ENCODE results near the gene EHBP1L1. TPM values are rescaled to one million over a fixed set of nuclear protein-coding genes. Genes with fewer than 3 reads are reported as not detected.
"Not testable (repeated sequence)": the region's sequence is repeated elsewhere in the genome, so short reads cannot be mapped to it uniquely, and the experiment has no call there.

Gene EHBP1L1
- total and polyA plus RNA-seq, 5 experiments from 2014 or later = 10.8 to 108 (median 19.8) TPM

DNA sequence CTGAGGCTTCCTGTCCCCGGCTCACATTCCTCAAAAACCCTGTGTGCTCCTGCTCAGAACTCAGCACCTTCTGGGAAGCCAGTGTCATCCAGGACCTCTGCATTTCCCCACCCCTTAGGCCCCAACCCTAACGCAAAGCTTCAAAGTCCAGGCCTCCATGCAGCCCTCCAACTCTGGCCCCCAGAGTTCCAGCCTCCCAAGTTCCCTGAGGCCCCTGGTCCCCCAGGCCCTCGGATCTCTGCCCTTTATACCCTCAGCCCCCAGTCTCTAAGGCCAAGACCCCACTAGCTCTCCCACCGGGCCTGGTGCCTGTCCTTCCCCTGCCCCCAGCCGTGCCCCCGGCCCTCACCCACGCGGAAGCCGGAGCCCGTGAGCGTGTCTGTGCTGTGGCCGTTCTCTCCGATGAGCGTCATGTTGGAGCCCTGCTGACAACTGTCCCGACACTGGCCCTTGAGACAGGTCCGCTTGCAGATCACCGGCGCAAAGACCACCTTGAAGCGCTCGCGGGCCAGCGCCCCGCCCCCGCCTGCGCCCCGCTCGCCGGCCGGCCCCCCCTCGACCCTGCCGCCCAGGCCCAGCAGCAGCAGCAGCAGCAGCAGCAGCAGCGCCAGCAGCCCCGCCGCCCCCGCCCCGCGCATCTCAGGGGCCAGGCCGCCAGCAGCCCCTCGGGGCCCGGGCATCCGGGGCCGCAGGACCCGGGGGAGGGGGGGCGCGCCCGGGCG lies 18.4 kb upstream of the EHBP1L1 start:
- H3K4me3 Mint-ChIP-seq = peak overlapping the region; percentile 82 to 95 (median 91)
- H3K4me1 Mint-ChIP-seq = peaks cover 40 to 71% (median 64%) of the 10 kb centered on the region in 4 donors
- peak overlapping the region; percentile 88 to 98 (median 94) for H3K27ac Mint-ChIP-seq
- H3K27me3 Mint-ChIP-seq = no peaks in the 10 kb centered on the region
- no peaks in the 10 kb centered on the region for H3K9me3 Mint-ChIP-seq
- H3K36me3 Mint-ChIP-seq = peaks cover 0 to 2% (median 0%) of the 10 kb centered on the region in 3 donors
- POLR2A ChIA-PET = interaction anchor here (0.8 to 7.7 kb wide), 8 partner anchors 8 to 138 kb away, joined by 3 to 149 read pairs (median 10); partner anchors contain the start of genes EHBP1L1, FAM89B, MALAT1 and PCNX3
- DNase-seq (peak in 2 of 10 donors; percentile 24 to 42), ATAC-seq (peak in 1 of 2 donors; percentile 11)

DNA sequence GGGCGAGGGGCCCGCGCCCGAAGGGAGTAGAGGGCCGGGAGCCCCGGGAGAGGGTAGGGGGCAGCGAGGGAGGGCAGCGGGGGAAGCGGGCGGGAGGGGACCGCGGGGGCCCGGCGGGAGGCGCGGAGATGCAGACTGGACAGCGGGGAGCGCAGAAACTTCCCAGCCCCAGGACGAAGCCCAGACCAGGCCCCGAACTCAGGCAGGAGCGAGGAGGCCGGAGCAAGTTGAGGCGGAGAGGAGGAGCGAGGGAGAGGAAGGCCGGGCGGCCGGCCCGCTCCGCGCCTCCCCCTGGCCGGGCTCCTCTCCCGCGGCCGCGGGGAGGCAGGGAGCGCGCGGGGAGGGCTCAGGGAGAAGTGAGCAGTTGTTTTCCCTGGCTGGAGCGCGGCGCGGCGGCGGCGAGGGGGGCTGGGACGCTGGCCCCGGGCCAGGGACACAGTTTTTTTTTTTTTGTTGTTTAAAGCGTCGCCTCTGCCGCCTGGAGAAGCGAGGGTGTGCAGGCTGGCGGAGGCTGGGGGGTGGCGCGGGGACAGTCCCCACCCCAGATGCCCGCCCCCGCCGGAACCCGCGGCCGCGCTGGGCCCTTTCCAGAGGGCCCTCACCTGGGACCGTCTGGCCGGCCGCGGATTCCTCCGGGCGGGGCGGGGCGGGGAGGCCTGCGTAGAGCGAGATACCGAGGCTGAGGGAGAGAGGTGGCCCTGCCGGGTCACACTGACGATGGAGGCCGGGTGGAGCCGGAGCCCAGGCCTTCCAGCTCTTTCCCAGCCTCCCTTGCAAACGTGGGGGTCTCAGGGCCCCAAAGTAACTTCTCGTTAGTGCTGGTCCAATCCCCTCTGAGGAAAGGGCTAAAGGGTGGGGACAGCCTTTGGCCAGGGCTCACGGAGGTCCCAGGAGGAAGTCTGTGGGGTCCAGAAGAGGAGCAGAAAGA lies 17.6 kb upstream of the EHBP1L1 start, which contains the start of gene LTBP3:
Gene LTBP3 (minus strand): TSS at position 358 of the 928 bp plus-strand sequence. CDS start 400 bp downstream, outside the sequence.
- no peaks in the 10 kb centered on the region for H3K27me3 Mint-ChIP-seq
- DNase-seq = peak in 6 of 10 donors; percentile 45 to 54 (median 50)
- H3K27ac Mint-ChIP-seq = peak within 1 kb of the TSS; percentile 88 to 98 (median 94)
- no peaks in the 10 kb centered on the region for H3K9me3 Mint-ChIP-seq
- peaks cover 37 to 66% (median 60%) of the 10 kb centered on the region in 4 donors for H3K4me1 Mint-ChIP-seq
- no peaks in the 10 kb centered on the region for H3K36me3 Mint-ChIP-seq
- POLR2A ChIA-PET = interaction anchor here (0.8 to 7.7 kb wide), 13 partner anchors 10 to 139 kb away, joined by 3 to 149 read pairs (median 14); partner anchors contain the start of genes EHBP1L1, FAM89B, MALAT1 and PCNX3
- peak within 1 kb of the TSS; percentile 82 to 95 (median 91) for H3K4me3 Mint-ChIP-seq
- peak; percentile 46 to 56 for ATAC-seq

DNA sequence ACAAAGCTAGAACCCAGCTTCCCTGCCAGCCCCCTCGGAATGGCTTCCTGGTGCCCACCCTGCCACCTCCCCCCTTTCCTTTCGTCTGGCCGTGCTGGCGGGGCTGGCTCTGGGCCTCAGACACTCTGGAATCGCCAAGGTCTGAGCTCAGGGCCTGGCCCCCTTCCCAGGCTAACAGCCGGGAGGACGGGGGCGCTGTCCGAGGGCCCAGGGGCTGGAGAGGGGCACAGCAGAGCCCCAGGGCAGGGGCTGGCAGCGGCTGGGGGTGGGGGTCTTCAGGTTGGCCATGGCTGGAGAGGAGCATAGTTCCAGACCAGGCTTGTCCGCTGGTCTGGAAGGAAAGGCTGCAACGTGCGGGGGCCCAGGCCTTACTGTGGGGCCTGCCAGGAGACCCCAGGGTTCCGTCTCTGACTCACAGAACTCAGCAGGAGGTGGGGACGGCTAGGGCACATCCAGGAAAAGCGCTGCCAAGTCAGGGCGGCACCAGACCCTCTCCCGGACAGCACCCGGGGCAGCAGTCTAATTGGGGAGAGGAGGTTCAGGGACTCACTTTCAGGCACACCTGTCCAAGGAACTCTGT lies 16.8 kb upstream of the EHBP1L1 start:
- Mint-ChIP-seq H3K4me1 (peaks cover 38 to 67% (median 67%) of the 10 kb centered on the region in 4 donors), H3K27ac (peak overlapping the region; percentile 80 to 93 (median 86)), H3K9me3 (no peaks in the 10 kb centered on the region), H3K36me3 (no peaks in the 10 kb centered on the region), H3K4me3 (peak overlapping the region; percentile 61 to 91 (median 69)), H3K27me3 (no peaks in the 10 kb centered on the region)
- DNase-seq (no peak), ATAC-seq (no peak)
- POLR2A ChIA-PET = interaction anchor here (0.6 to 6.3 kb wide), 11 partner anchors 8 to 61 kb away, joined by 3 to 67 read pairs (median 7); partner anchors contain the start of genes EHBP1L1, FAM89B, MALAT1 and PCNX3

DNA sequence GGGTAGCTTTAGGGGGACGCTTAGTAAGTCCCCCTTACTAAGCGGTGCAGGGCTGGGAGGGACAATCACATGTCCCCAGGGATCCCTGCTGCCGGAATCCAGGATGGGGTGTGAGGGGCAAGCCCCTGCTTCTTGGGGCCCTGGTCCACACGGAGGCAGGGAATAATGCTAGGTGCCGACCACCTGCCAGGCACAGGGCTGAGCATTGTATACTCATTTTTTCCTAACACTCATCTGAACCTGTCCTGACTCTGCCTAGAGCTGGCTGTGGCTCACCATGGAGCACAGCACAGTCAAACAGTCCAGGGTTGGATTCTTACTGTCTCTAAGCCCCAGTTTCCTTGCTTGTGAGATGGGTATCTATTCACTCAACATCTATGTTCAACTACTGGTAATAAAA lies 16.3 kb upstream of the EHBP1L1 start:
- H3K9me3 Mint-ChIP-seq = no peaks in the 10 kb centered on the region
- H3K27me3 Mint-ChIP-seq = no peaks in the 10 kb centered on the region
- peak overlapping the region; percentile 64 to 93 (median 86) for H3K27ac Mint-ChIP-seq
- DNase-seq = no peak
- no peaks in the 10 kb centered on the region for H3K36me3 Mint-ChIP-seq
- no peak for ATAC-seq
- H3K4me1 Mint-ChIP-seq = peaks cover 34 to 67% (median 62%) of the 10 kb centered on the region in 4 donors
- peak overlapping the region; percentile 43 to 91 (median 62) for H3K4me3 Mint-ChIP-seq
- POLR2A ChIA-PET = interaction anchor here (0.6 to 6.3 kb wide), 10 partner anchors 8 to 61 kb away, joined by 3 to 67 read pairs (median 7); partner anchors contain the start of genes FAM89B, MALAT1, PCNX3 and ZNRD2

DNA sequence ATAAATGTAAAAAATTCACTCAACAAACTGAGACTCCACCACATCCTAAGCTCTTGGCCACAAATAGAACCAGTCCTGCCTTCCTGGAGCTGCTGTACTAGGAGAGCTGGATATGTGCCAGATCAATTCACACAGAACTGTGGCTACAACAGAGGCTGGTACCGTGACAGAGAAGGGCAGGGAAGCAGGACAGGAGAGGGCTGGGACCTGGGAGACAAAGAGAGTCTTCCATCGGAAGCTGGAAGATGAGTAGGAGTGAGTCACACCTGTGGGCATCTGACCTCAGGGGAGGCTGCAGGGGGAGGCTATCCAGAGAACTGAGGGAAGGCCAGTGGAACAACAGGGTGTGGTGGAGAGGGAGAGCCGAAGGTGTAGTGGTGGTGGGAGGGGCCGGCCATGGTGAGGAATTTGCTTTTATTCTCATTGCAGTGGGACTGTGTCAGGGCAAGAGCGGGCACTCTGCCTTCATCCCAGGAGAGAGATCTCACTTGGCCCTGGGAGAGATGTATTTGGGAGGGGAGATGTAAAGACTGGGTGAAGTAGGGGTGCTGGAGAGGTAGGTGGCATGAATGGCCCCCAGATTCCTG lies 15.8 kb upstream of the EHBP1L1 start:
- H3K9me3 Mint-ChIP-seq = no peaks in the 10 kb centered on the region
- no peaks in the 10 kb centered on the region for H3K27me3 Mint-ChIP-seq
- peak overlapping the region; percentile 44 to 92 (median 80) for H3K27ac Mint-ChIP-seq
- DNase-seq (no peak), ATAC-seq (no peak)
- H3K4me3 Mint-ChIP-seq = peak overlapping the region in 7 of 10 donors; percentile 22 to 91 (median 42)
- POLR2A ChIA-PET = interaction anchor here (1.0 to 6.3 kb wide), 8 partner anchors 7 to 102 kb away, joined by 3 to 67 read pairs (median 12); partner anchors contain the start of genes FAM89B, MALAT1, RELA and ZNRD2
- H3K36me3 Mint-ChIP-seq = no peaks in the 10 kb centered on the region
- peaks cover 31 to 64% (median 61%) of the 10 kb centered on the region in 4 donors for H3K4me1 Mint-ChIP-seq

DNA sequence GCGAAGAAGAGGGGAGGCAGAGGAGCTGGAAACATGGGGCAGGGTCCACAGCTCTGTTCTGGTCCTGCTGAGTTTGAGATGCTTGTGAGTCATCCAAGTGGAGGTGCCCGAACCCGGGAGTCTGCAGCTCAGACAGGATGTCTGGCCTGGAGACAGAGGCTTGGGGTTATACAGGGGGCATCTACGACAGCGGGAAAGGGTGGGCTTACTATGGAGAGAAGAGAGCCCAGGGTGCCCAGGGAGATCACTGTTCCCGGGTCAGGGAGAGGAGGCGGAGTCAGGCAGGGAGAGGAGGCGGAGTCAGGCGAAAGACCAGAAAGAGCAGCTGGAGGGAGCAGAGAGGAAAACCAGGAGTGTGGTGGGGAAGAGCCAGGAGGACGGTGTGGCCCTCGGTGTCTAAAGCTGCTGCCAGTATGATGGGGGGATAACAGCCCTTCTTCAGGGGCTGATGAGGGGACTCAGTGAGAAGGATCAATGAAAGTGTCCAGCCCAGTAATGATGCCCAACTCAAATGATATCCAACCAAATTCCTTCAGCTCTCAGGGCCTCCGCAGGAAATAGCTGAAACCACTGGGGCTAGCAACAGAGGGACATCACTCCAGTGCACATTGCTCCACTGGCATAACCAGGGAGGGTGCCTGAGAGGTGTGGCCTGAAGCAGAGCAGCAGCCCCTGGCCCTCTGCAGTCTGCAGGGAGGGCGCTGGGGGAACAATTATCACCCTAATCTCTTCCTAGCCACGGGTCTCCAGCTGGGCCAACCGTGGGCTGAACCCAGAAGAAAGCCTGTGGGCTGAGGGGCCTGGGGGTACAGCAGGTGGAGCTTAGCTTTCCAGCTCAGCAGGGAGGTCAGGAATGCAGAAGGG lies 15.1 kb upstream of the EHBP1L1 start:
- Mint-ChIP-seq H3K36me3 (no peaks in the 10 kb centered on the region), H3K4me3 (peak overlapping the region in 6 of 10 donors; percentile 18 to 74 (median 32)), H3K27ac (peak overlapping the region in 9 of 10 donors; percentile 44 to 92 (median 80)), H3K4me1 (peaks cover 26 to 64% (median 61%) of the 10 kb centered on the region in 4 donors), H3K27me3 (no peaks in the 10 kb centered on the region), H3K9me3 (no peaks in the 10 kb centered on the region)
- no peak for DNase-seq
- POLR2A ChIA-PET = interaction anchor here (1.1 to 6.3 kb wide), 11 partner anchors 9 to 144 kb away, joined by 3 to 67 read pairs (median 5); partner anchors contain the start of genes FAM89B, MALAT1, RELA and ZNRD2
- ATAC-seq = no peak

DNA sequence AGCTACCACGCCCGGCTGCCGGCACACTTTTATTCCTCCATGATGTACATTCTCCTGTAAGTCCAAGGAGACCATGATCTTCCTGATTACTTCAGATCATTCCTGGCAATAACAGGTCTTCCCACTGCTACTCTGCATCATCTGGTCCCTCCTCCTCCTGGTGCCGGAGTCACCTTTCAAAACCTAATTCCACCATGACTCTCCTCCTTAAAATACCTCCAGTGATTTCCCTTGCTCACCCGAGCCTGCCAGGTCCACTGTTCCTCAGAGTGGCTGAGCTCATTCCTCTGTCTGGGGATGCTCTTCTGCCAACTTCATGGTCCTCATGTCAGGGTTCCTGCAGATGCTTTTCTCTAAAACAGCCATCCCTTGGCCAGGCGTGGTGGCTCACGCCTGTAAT lies 13.8 kb upstream of the EHBP1L1 start:
- ATAC-seq (no peak), DNase-seq (no peak)
- peak overlapping the region in 6 of 10 donors; percentile 20 to 89 (median 82) for H3K27ac Mint-ChIP-seq
- POLR2A ChIA-PET = interaction anchor here (1.0 to 6.3 kb wide), 8 partner anchors 9 to 145 kb away, joined by 3 to 67 read pairs (median 5); partner anchors contain the start of genes FAM89B, MALAT1 and ZNRD2
- peak overlapping the region in 3 of 10 donors; percentile 14 to 37 (median 36) for H3K4me3 Mint-ChIP-seq
- H3K27me3 Mint-ChIP-seq = no peaks in the 10 kb centered on the region
- H3K9me3 Mint-ChIP-seq = no peaks in the 10 kb centered on the region
- peaks cover 20 to 64% (median 61%) of the 10 kb centered on the region in 4 donors for H3K4me1 Mint-ChIP-seq
- H3K36me3 Mint-ChIP-seq = peaks cover 0 to under 1% (median under 1%) of the 10 kb centered on the region in 3 donors

DNA sequence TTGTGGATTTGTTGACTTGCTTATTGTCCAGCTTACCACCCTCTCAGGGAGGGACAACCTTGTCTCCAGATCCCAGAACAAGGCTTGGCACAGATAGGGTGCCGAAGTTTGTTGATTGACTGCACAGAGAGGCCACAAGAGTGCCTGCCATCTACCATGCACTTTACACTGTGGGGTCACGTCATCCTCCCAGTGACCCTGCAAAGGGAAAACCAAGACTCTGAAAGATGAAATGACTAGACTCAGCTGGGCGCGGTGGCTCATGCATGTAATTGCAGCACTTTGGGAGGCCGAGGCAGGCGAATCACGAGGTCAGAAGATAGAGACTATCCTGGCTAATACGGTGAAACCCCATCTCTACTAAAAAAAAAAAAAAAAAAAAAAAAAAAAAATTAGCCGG lies 13.1 kb upstream of the EHBP1L1 start:
- no peak for DNase-seq
- POLR2A ChIA-PET = interaction anchor here (0.6 to 6.3 kb wide), 5 partner anchors 9 to 149 kb away, joined by 3 to 67 read pairs (median 3); partner anchors contain the start of genes FAM89B and ZNRD2
- Mint-ChIP-seq H3K4me1 (peaks cover 20 to 64% (median 60%) of the 10 kb centered on the region in 4 donors), H3K36me3 (peaks cover 0 to 3% (median 3%) of the 10 kb centered on the region in 3 donors), H3K9me3 (no peaks in the 10 kb centered on the region), H3K27me3 (no peaks in the 10 kb centered on the region), H3K4me3 (no peak overlapping the region), H3K27ac (peak overlapping the region in 7 of 10 donors; percentile 18 to 87 (median 59))
- no peak for ATAC-seq

DNA sequence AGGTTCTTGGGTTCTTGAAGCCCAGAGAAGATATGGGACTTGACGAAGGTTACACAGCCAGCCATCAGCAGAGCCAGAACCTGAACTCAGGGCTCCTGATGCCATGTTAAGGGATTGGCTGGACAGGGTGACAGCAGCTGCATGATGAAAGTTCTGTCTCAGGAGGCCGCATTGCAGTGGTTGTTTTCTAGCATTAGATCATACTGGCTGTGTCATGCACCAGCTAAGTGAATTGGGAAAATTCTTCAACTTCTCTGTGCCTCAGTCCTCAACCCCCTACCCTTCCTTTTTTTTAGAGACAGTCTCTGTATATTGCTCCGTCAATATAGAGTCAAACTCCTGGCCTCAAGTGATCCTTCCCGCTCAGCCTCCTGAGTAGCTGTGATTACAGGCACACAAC lies 12.3 kb upstream of the EHBP1L1 start:
- no peak for DNase-seq
- Mint-ChIP-seq H3K27ac (peak overlapping the region; percentile 25 to 97 (median 84)), H3K36me3 (peaks cover 0 to 8% (median 3%) of the 10 kb centered on the region in 3 donors), H3K27me3 (no peaks in the 10 kb centered on the region), H3K9me3 (no peaks in the 10 kb centered on the region), H3K4me3 (peak overlapping the region in 3 of 10 donors; percentile 16 to 57 (median 56)), H3K4me1 (peaks cover 24 to 71% (median 66%) of the 10 kb centered on the region in 4 donors)
- POLR2A ChIA-PET = interaction anchor here (0.6 to 6.3 kb wide), 8 partner anchors 8 to 148 kb away, joined by 3 to 67 read pairs (median 4); partner anchors contain the start of genes EHBP1L1, FAM89B and ZNRD2
- no peak for ATAC-seq

DNA sequence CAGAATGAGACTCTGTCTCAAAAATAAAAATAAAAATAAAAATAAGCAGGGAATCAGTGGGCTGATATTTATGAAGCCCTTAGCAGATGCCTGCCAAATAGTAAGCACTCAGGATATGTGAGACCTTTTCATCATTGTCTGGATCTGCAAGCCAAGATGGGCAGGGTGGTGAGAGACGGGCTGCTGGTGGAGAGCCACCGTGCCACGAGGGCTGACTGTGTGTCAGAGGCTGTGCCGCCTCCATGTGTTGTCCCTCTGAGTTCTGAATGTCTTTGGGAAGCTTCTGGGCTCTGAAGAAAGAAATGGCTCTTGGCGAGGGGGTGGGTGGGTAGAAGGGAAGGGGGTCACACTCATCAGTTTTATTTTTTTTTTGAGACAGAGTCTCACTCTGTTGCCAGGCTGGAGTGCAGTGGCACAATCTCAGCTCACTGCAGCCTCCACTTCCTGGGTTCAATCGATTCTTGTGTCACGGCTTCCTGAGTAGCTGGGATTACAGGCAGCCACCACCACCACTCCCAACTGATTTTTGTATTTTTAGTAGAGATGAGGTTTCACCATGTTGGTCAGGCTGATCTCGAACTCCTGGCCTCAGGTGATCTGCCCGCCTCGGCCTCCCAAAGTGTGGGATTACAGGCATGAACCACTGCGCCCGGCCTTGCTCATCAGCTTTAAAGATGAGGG lies 10.8 kb upstream of the EHBP1L1 start:
- peak overlapping the region; percentile 83 to 100 (median 96) for H3K27ac Mint-ChIP-seq
- ATAC-seq = peak in 1 of 2 donors; percentile 10
- not testable (repeated sequence) for H3K36me3 Mint-ChIP-seq, H3K27me3 Mint-ChIP-seq, H3K9me3 Mint-ChIP-seq
- peak in 1 of 10 donors; percentile 41 for DNase-seq
- peak overlapping the region; percentile 57 to 87 (median 76) for H3K4me3 Mint-ChIP-seq
- POLR2A ChIA-PET = interaction anchor here (0.7 to 5.2 kb wide), 17 partner anchors 8 to 1175 kb away, joined by 3 to 65 read pairs (median 6); partner anchors contain the start of genes EHBP1L1, FIBP, MALAT1 and PCNX3
- H3K4me1 Mint-ChIP-seq = peaks cover 31 to 71% (median 68%) of the 10 kb centered on the region in 4 donors

Data from naive thymus-derived CD8-positive, alpha-beta T cell (primary cell).